Measurements from ENCODE around the gene TLE4. TPM values are rescaled to one million over a fixed set of nuclear protein-coding genes. Genes with fewer than 3 reads are reported as not detected.

Gene TLE4
- total and polyA plus RNA-seq, 2 donors (not counting 1 experiment from before 2014, with no cell fraction given) = 34.7 to 57.3 TPM

DNA sequence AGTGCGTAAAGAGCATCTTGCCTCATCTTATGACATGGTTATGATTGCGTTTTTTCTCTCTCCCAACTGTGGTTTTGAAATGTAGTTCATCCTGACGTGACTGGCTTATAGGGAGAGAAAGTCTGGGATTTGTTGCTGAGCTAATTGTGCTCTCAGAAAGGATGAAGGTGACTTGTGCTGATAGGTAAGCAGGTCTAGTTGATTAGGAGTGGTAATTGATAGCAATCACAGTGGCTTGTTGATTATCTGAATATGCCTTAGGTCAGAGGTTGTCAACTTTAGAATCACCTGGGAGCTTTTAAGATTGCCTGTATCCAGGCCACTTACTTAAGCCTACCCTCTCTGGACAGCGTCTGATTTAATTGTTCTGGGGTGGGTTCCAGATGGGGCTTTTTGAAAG, 117.8 kb downstream of the TLE4 start:
- Histone ChIP-seq H3K4me3 (ENCODE audit: control extremely low read depth in 1 of 5, extremely low read depth in 1 of 5, insufficient read depth in 1 of 5, low read depth in 2 of 5, low read length in 4 of 5) (no peak overlapping the region), H3K36me3 (replicated peaks in 1 of 2; ENCODE audit: control extremely low read depth in 1 of 2, control insufficient read depth in 1 of 2, extremely low read depth in 1 of 2, insufficient read depth in 2 of 2, low read length in 1 of 2) (peaks cover 0 to 8% of the 10 kb centered on the region in 2 experiments), H3K4me1 (ENCODE audit: control insufficient read depth in 2 of 2, insufficient read depth in 2 of 2, low read length in 2 of 2) (peaks cover 10 to 11% of the 10 kb centered on the region in 2 donors), H4K20me1 (ENCODE audit: control insufficient read depth, insufficient read depth, low read length, poor library complexity, severe bottlenecking) (peaks cover 15% of the 10 kb centered on the region), H3K4me2 (replicated peaks; ENCODE audit: low read depth, low read length, poor library complexity, severe bottlenecking) (no peak overlapping the region), H3K9me3 (ENCODE audit: control extremely low read depth in 1 of 3, control insufficient read depth in 2 of 3, insufficient read depth in 1 of 3, low read length in 2 of 3) (no peaks in the 10 kb centered on the region), H3K79me2 (ENCODE audit: control insufficient read depth, insufficient read depth, low read length) (peaks cover 23% of the 10 kb centered on the region), H3K9ac (ENCODE audit: low read length) (no peak overlapping the region), H3K27ac (ENCODE audit: low read length in 2 of 2) (no peak overlapping the region), H3K27me3 (replicated peaks in 1 of 4; ENCODE audit: control extremely low read depth in 1 of 4, control insufficient read depth in 3 of 4, insufficient read depth in 4 of 4, low read length in 3 of 4) (no peaks in the 10 kb centered on the region), H2AFZ (ENCODE audit: insufficient read depth, low read depth, low read length, poor library complexity, severe bottlenecking) (no peak overlapping the region)
- Mint-ChIP-seq H3K4me1 (peaks cover 38% of the 10 kb centered on the region), H3K27me3 (no peaks in the 10 kb centered on the region), H3K4me3 (no peak overlapping the region), H3K27ac (no peak overlapping the region), H3K9me3 (ENCODE audit: insufficient read depth) (no peaks in the 10 kb centered on the region)
- WGBS (ENCODE audit: insufficient coverage) = 91% methylated on average over 3 of the region's 4 CpGs
- intact Hi-C loops (cut with micrococcal nuclease) = no loop called here
- TF ChIP-seq, protein P1, sequence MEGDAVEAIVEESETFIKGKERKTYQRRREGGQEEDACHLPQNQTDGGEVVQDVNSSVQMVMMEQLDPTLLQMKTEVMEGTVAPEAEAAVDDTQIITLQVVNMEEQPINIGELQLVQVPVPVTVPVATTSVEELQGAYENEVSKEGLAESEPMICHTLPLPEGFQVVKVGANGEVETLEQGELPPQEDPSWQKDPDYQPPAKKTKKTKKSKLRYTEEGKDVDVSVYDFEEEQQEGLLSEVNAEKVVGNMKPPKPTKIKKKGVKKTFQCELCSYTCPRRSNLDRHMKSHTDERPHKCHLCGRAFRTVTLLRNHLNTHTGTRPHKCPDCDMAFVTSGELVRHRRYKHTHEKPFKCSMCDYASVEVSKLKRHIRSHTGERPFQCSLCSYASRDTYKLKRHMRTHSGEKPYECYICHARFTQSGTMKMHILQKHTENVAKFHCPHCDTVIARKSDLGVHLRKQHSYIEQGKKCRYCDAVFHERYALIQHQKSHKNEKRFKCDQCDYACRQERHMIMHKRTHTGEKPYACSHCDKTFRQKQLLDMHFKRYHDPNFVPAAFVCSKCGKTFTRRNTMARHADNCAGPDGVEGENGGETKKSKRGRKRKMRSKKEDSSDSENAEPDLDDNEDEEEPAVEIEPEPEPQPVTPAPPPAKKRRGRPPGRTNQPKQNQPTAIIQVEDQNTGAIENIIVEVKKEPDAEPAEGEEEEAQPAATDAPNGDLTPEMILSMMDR (IDR thresholded peaks at IDR 0.05) = no peak
- no peak for TF ChIP-seq EZH2 (IDR thresholded peaks at IDR 0.05; ENCODE audit: borderline replicate concordance, insufficient read depth, low read depth, low read length, poor library complexity, severe bottlenecking)
- ChIA-PET POLR2A (no interaction called here), CTCF (no interaction called here)
- no peak for ATAC-seq (ENCODE audit: low read depth)
- DNase-seq = no peak

DNA sequence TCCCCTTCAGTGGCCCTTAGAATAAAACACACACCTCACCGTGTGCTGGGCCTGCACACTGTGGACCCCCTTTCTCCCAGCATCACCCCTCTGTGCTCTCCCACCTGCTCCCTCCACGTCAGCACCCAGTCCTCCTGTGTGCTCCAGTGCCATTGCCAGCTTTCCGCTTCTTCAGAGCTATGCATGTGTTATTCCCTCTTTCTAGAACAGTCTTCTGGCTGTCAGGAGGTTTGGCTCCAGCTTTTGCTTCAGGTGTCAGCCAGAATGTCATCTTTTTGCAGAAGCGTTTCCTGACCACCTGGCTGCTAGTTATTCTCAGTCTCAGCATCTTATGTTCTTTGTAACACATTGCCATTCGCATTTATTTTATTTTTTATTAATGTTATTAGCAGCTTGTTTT, 119.7 kb downstream of the TLE4 start:
- no peak overlapping the region for H3K4me3 ChIP-seq (ENCODE audit: control extremely low read depth in 1 of 5, extremely low read depth in 1 of 5, insufficient read depth in 1 of 5, low read depth in 2 of 5, low read length in 4 of 5)
- intact Hi-C loops (cut with micrococcal nuclease) = no loop called here
- no peaks in the 10 kb centered on the region for H3K27me3 Mint-ChIP-seq
- peaks cover 41% of the 10 kb centered on the region for H3K4me1 Mint-ChIP-seq
- peaks cover 18% of the 10 kb centered on the region for H4K20me1 ChIP-seq (ENCODE audit: control insufficient read depth, insufficient read depth, low read length, poor library complexity, severe bottlenecking)
- ChIA-PET POLR2A (no interaction called here), CTCF (no interaction called here)
- no peaks in the 10 kb centered on the region for H3K9me3 ChIP-seq (ENCODE audit: control extremely low read depth in 1 of 3, control insufficient read depth in 2 of 3, insufficient read depth in 1 of 3, low read length in 2 of 3)
- no peak overlapping the region for H2AFZ ChIP-seq (ENCODE audit: insufficient read depth, low read depth, low read length, poor library complexity, severe bottlenecking)
- no peak overlapping the region for H3K4me2 ChIP-seq (replicated peaks; ENCODE audit: low read depth, low read length, poor library complexity, severe bottlenecking)
- no peak overlapping the region for H3K27ac Mint-ChIP-seq
- no peak for TF ChIP-seq EZH2 (IDR thresholded peaks at IDR 0.05; ENCODE audit: borderline replicate concordance, insufficient read depth, low read depth, low read length, poor library complexity, severe bottlenecking)
- TF ChIP-seq, protein P1 (IDR thresholded peaks at IDR 0.05) = no peak
- no peak overlapping the region for H3K4me3 Mint-ChIP-seq
- peaks cover 23% of the 10 kb centered on the region for H3K79me2 ChIP-seq (ENCODE audit: control insufficient read depth, insufficient read depth, low read length)
- DNase-seq = no peak
- H3K9me3 Mint-ChIP-seq (ENCODE audit: insufficient read depth) = no peaks in the 10 kb centered on the region
- H3K4me1 ChIP-seq (ENCODE audit: control insufficient read depth in 2 of 2, insufficient read depth in 2 of 2, low read length in 2 of 2) = peaks cover 8% of the 10 kb centered on the region in 2 donors
- H3K27ac ChIP-seq (ENCODE audit: low read length in 2 of 2) = no peak overlapping the region
- H3K36me3 ChIP-seq (replicated peaks in 1 of 2; ENCODE audit: control extremely low read depth in 1 of 2, control insufficient read depth in 1 of 2, extremely low read depth in 1 of 2, insufficient read depth in 2 of 2, low read length in 1 of 2) = peaks cover 0 to 5% of the 10 kb centered on the region in 2 experiments
- no peaks in the 10 kb centered on the region for H3K27me3 ChIP-seq (replicated peaks in 1 of 4; ENCODE audit: control extremely low read depth in 1 of 4, control insufficient read depth in 3 of 4, insufficient read depth in 4 of 4, low read length in 3 of 4)
- WGBS (ENCODE audit: insufficient coverage) = 95% methylated on average over 3 of the region's 5 CpGs
- no peak overlapping the region for H3K9ac ChIP-seq (ENCODE audit: low read length)
- no peak for ATAC-seq (ENCODE audit: low read depth)

Data from B cell (primary cell).